HFF-Myc (cell line): ENCODE measurements around the gene MEI4.

Experiments
- DNase-seq: peaks from one replicate; pipeline ENCODE4 v3.0.0-alpha.2; 2011; ENCODE audit warnings: low read depth; ENCODE audit errors: extremely low read depth
- H3K4me3 ChIP-seq: replicated peaks from 2 replicates; pipeline ENCODE4 v1.5.1; 2011; ENCODE audit warnings: low read depth, mild to moderate bottlenecking, control low read depth, low read length
- CTCF ChIP-seq: IDR thresholded peaks from 2 replicates; pipeline ENCODE4 v1.5.1; 2012; ENCODE audit warnings: mild to moderate bottlenecking, low read depth, low read length, control low read depth; ENCODE audit errors: missing control alignments

MEI4 gene

GRCh38 chr6:77906070-77906469 is 253.2 kb downstream of the MEI4 start:
- no peak overlapping the region for H3K4me3 ChIP-seq
- TF ChIP-seq CTCF: no peak
- no peak for DNase-seq

- no peak for DNase-seq
- no peak overlapping the region for H3K4me3 ChIP-seq
- TF ChIP-seq CTCF: no peak
These were observed 258.0 kb downstream of the MEI4 start for GRCh38 chr6:77910826-77911225.

- H3K4me3 ChIP-seq: no peak overlapping the region
- no peak for DNase-seq
- no peak for TF ChIP-seq CTCF
These were observed 273.4 kb downstream of the MEI4 start for GRCh38 chr6:77926198-77926751.

- TF ChIP-seq CTCF: no peak
- H3K4me3 ChIP-seq: no peak overlapping the region
- DNase-seq: no peak
These were observed 277.5 kb downstream of the MEI4 start for GRCh38 chr6:77930382-77930781.

- no peak for TF ChIP-seq CTCF
- no peak for DNase-seq
These were observed 278.1 kb downstream of the MEI4 start for GRCh38 chr6:77930952-77931351.

GRCh38 chr6:77962070-77962469 is 309.2 kb downstream of the MEI4 start:
- no peak for TF ChIP-seq CTCF
- no peak for DNase-seq
- H3K4me3 ChIP-seq: no peak overlapping the region

More at GRCh38 chr6:77930952-77931351, 278.1 kb downstream of the MEI4 start:
- H3K4me3 ChIP-seq: no peak overlapping the region

GRCh38 chr6:77965449-77965848 is 312.6 kb downstream of the MEI4 start:
- TF ChIP-seq CTCF: no peak
- H3K4me3 ChIP-seq: no peak overlapping the region
- DNase-seq: no peak
